Measurements from ENCODE around the gene CENPS. TPM values are rescaled to one million over a fixed set of nuclear protein-coding genes. Genes with fewer than 3 reads are reported as not detected.

The CENPS gene
- total and polyA plus RNA-seq, 9 of the 15 experiments (the other 6 are each of a cell fraction or from before 2014, with no cell fraction given): 10.2 to 36.0 (median 26.0) TPM

DNA sequence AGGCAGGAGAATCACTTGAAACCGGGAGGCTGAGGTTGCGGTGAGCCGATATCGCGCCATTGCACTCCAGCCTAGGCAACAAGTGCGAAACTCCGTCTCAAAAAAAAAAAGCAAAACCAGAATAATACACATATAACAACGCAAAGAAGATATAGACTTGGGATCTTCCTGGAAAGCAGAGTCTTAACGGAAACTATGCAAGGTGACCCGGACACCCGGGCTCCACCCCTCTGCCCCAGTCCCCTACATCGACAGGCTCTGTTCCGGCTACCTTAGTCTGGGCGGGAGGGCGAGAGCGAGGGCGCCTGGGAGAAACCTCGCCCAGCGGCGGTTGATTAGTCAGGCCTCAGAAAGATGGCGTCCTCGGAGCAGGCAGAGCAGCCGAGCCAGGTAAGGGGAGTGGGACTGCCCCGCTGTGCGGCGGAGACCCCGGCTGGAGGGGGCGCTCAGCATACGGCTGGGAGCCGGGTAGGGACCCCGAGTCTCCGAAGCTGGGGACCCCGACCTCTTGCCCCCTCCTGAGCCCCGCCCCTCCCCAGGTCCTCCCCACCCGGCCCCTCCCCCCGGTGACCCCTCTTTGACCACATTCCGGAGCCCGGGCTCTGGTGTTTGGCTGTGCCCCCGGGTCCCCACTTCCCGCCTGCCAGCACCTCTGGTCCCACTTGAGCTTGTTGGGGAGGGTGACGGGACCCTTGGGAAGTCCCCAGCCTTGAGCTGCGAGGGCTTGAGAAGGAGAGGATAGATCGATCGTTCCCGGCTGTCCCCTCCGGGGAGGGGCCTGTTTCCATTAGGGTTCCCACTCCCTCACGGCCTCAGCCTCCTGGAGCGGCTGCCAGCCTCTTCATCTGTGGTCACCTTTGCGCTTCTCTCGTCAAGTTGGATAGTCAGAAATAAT lies 44.6 kb downstream of the CENPS start, which contains the start of gene PEX14 (continued):
- peak; percentile 98 for TF ChIP-seq REST (IDR thresholded peaks at IDR 0.05; ENCODE audit: borderline replicate concordance)
- TF ChIP-seq REST (CRISPR knock-in tag; IDR thresholded peaks at IDR 0.05; ENCODE audit: low read depth): no peak
- TF ChIP-seq ETS2 (tag; IDR thresholded peaks at IDR 0.05; ENCODE audit: borderline replicate concordance, poor library complexity, severe bottlenecking): no peak
- TF ChIP-seq, protein P1, sequence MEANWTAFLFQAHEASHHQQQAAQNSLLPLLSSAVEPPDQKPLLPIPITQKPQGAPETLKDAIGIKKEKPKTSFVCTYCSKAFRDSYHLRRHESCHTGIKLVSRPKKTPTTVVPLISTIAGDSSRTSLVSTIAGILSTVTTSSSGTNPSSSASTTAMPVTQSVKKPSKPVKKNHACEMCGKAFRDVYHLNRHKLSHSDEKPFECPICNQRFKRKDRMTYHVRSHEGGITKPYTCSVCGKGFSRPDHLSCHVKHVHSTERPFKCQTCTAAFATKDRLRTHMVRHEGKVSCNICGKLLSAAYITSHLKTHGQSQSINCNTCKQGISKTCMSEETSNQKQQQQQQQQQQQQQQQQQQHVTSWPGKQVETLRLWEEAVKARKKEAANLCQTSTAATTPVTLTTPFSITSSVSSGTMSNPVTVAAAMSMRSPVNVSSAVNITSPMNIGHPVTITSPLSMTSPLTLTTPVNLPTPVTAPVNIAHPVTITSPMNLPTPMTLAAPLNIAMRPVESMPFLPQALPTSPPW (CRISPR knock-in tag; IDR thresholded peaks at IDR 0.05): peak; percentile 95
- TF ChIP-seq ZNF644 (tag; IDR thresholded peaks at IDR 0.05; ENCODE audit: low read depth): no peak
- TF ChIP-seq CSDE1 (IDR thresholded peaks at IDR 0.05): no peak
- TF ChIP-seq TFAP4 (CRISPR knock-in tag; IDR thresholded peaks at IDR 0.05; ENCODE audit: borderline replicate concordance): peak; percentile 79; the same call in 1 of the 2 replicates
- TF ChIP-seq NFRKB (IDR thresholded peaks at IDR 0.05; ENCODE audit: low read depth): peak; percentile 83
- peak; percentile 20; the same call in 1 of the 2 replicates for TF ChIP-seq TAL1 (IDR thresholded peaks at IDR 0.05)
- TF ChIP-seq, protein P2, sequence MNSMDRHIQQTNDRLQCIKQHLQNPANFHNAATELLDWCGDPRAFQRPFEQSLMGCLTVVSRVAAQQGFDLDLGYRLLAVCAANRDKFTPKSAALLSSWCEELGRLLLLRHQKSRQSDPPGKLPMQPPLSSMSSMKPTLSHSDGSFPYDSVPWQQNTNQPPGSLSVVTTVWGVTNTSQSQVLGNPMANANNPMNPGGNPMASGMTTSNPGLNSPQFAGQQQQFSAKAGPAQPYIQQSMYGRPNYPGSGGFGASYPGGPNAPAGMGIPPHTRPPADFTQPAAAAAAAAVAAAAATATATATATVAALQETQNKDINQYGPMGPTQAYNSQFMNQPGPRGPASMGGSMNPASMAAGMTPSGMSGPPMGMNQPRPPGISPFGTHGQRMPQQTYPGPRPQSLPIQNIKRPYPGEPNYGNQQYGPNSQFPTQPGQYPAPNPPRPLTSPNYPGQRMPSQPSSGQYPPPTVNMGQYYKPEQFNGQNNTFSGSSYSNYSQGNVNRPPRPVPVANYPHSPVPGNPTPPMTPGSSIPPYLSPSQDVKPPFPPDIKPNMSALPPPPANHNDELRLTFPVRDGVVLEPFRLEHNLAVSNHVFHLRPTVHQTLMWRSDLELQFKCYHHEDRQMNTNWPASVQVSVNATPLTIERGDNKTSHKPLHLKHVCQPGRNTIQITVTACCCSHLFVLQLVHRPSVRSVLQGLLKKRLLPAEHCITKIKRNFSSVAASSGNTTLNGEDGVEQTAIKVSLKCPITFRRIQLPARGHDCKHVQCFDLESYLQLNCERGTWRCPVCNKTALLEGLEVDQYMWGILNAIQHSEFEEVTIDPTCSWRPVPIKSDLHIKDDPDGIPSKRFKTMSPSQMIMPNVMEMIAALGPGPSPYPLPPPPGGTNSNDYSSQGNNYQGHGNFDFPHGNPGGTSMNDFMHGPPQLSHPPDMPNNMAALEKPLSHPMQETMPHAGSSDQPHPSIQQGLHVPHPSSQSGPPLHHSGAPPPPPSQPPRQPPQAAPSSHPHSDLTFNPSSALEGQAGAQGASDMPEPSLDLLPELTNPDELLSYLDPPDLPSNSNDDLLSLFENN (IDR thresholded peaks at IDR 0.05; ENCODE audit: low read depth in 2 of 2, low read length in 2 of 2): peak; percentile 67 to 97; a peak in 3 of 4 replicates
- TF ChIP-seq U2AF1 (optimal IDR thresholded peaks at IDR 0.05; ENCODE audit: low read depth, low read length): no peak
- no peak for TF ChIP-seq CBX5 (IDR thresholded peaks at IDR 0.05; ENCODE audit: borderline replicate concordance, low read depth)

Data from K562 (cell line).